Testis (tissue), 2 donors: ENCODE data around the gene SIK3.

Experiments used
- CTCF ChIP-seq, 3 experiments: fragments of 450-650 bp in 2 of 3; fragments of 200-600 bp in 1 of 3; sonication (generic) in 1 of 3; IDR thresholded peaks; one replicate each; pipeline ENCODE4 v1.5.1; 2016 to 2019; ENCODE audit warnings: antibody characterized with exemption in 3 of 3, mild to moderate bottlenecking in 2 of 3, moderate library complexity in 1 of 3
- POLR2A ChIP-seq: fragments of 450-650 bp; IDR thresholded peaks from one replicate; pipeline ENCODE4 v1.6.1; 2017; ENCODE audit warnings: antibody characterized with exemption, mild to moderate bottlenecking, moderate library complexity

- TF ChIP-seq CTCF (IDR thresholded peaks at IDR 0.05) (no peak), POLR2A (no peak)
These were observed 166.8 kb downstream of the SIK3 start for GRCh38 chr11:116931206-116931953.
